Measurements from ENCODE around the gene CDC42EP1. TPM values are rescaled to one million over a fixed set of nuclear protein-coding genes. Genes with fewer than 3 reads are reported as not detected.

The CDC42EP1 gene
- total RNA-seq, 1 donor from 2014 or later: 46.2 TPM

GRCh38 chr22:37520776-37521191, 39.5 kb upstream of the CDC42EP1 start:
- Histone ChIP-seq H3K9me3 (no peaks in the 10 kb centered on the region), H3K4me1 (peaks cover 27% of the 10 kb centered on the region), H3K4me3 (no peak overlapping the region), H3K27ac (no peak overlapping the region), H3K27me3 (no peaks in the 10 kb centered on the region), H3K36me3 (no peaks in the 10 kb centered on the region)
- intact Hi-C loops (cut with DNase I): no loop called here
- TF ChIP-seq POLR2AphosphoS5 (IDR thresholded peaks at IDR 0.05; ENCODE audit: insufficient read depth in 1 of 2, low read depth in 1 of 2) (no peak), POLR2A (IDR thresholded peaks at IDR 0.05) (no peak), CTCF (IDR thresholded peaks at IDR 0.05) (no peak)
- no peak for DNase-seq (ENCODE audit: extremely low spot score in 2 of 2)

- no peak overlapping the region for H3K27ac ChIP-seq
- intact Hi-C loops (cut with DNase I): no loop called here
- no peaks in the 10 kb centered on the region for H3K27me3 ChIP-seq
- no peaks in the 10 kb centered on the region for H3K36me3 ChIP-seq
- TF ChIP-seq POLR2A (IDR thresholded peaks at IDR 0.05): no peak
- no peak for TF ChIP-seq POLR2AphosphoS5 (IDR thresholded peaks at IDR 0.05; ENCODE audit: insufficient read depth in 1 of 2, low read depth in 1 of 2)
- TF ChIP-seq CTCF (IDR thresholded peaks at IDR 0.05): no peak
- no peak overlapping the region for H3K4me3 ChIP-seq
- H3K9me3 ChIP-seq: no peaks in the 10 kb centered on the region
- H3K4me1 ChIP-seq: peaks cover 32% of the 10 kb centered on the region
- no peak for DNase-seq (ENCODE audit: extremely low spot score in 2 of 2)
Measured at GRCh38 chr22:37521236-37521739, 39.0 kb upstream of the CDC42EP1 start.

- Histone ChIP-seq H3K27ac (no peak overlapping the region), H3K27me3 (no peaks in the 10 kb centered on the region), H3K36me3 (no peaks in the 10 kb centered on the region), H3K4me3 (no peak overlapping the region), H3K4me1 (peaks cover 32% of the 10 kb centered on the region), H3K9me3 (no peaks in the 10 kb centered on the region)
- no peak for DNase-seq (ENCODE audit: extremely low spot score in 2 of 2)
- intact Hi-C loops (cut with DNase I): no loop called here
- no peak for TF ChIP-seq CTCF (IDR thresholded peaks at IDR 0.05)
- no peak for TF ChIP-seq POLR2AphosphoS5 (IDR thresholded peaks at IDR 0.05; ENCODE audit: insufficient read depth in 1 of 2, low read depth in 1 of 2)
- no peak for TF ChIP-seq POLR2A (IDR thresholded peaks at IDR 0.05)
Measured at GRCh38 chr22:37522482-37522881, 37.8 kb upstream of the CDC42EP1 start.

GRCh38 chr22:37525073-37525745, 35.1 kb upstream of the CDC42EP1 start:
- intact Hi-C loops (cut with DNase I): no loop called here
- no peak overlapping the region for H3K4me3 ChIP-seq
- no peaks in the 10 kb centered on the region for H3K9me3 ChIP-seq
- H3K36me3 ChIP-seq: no peaks in the 10 kb centered on the region
- no peak for TF ChIP-seq POLR2A (IDR thresholded peaks at IDR 0.05)
- peak in 1 of 2 donors; percentile 11 for TF ChIP-seq POLR2AphosphoS5 (IDR thresholded peaks at IDR 0.05; ENCODE audit: insufficient read depth in 1 of 2, low read depth in 1 of 2)
- peaks cover 15% of the 10 kb centered on the region for H3K4me1 ChIP-seq
- no peak for DNase-seq (ENCODE audit: extremely low spot score in 2 of 2)
- no peaks in the 10 kb centered on the region for H3K27me3 ChIP-seq
- no peak overlapping the region for H3K27ac ChIP-seq

- Histone ChIP-seq H3K36me3 (no peaks in the 10 kb centered on the region), H3K27ac (no peak overlapping the region), H3K27me3 (no peaks in the 10 kb centered on the region), H3K4me1 (peaks cover 15% of the 10 kb centered on the region), H3K4me3 (no peak overlapping the region), H3K9me3 (no peaks in the 10 kb centered on the region)
- DNase-seq (ENCODE audit: extremely low spot score in 2 of 2): no peak
- intact Hi-C loops (cut with DNase I): no loop called here
- TF ChIP-seq POLR2AphosphoS5 (IDR thresholded peaks at IDR 0.05; ENCODE audit: insufficient read depth in 1 of 2, low read depth in 1 of 2): no peak
- TF ChIP-seq CTCF (IDR thresholded peaks at IDR 0.05): no peak
- TF ChIP-seq POLR2A (IDR thresholded peaks at IDR 0.05): no peak
Measured at GRCh38 chr22:37525746-37526350, 34.4 kb upstream of the CDC42EP1 start.

Data from vagina (tissue), 2 donors.